Measurements from ENCODE around the gene NXPH2. TPM values are rescaled to one million over a fixed set of nuclear protein-coding genes. Genes with fewer than 3 reads are reported as not detected.

Gene NXPH2
- total and polyA plus RNA-seq, 2 of the 13 experiments (the other 11 are each of a cell fraction or from before 2014, with no cell fraction given), result not detected

- TF ChIP-seq MLXIP (CRISPR knock-in tag; IDR thresholded peaks at IDR 0.05; ENCODE audit: borderline replicate concordance) (no peak), SNAPC5 (CRISPR knock-in tag; IDR thresholded peaks at IDR 0.05; ENCODE audit: borderline replicate concordance) (no peak), FOXK2 (IDR thresholded peaks at IDR 0.05) (no peak), HDAC1 (CRISPR knock-in tag; IDR thresholded peaks at IDR 0.05) (no peak), ZBTB3 (CRISPR knock-in tag; IDR thresholded peaks at IDR 0.05; ENCODE audit: borderline replicate concordance, low read depth) (no peak), EED (CRISPR knock-in tag; IDR thresholded peaks at IDR 0.05) (no peak), ZFP36 (IDR thresholded peaks at IDR 0.05; ENCODE audit: borderline replicate concordance, low read depth, low read length, partially characterized antibody) (no peak), ZNF547 (CRISPR knock-in tag; IDR thresholded peaks at IDR 0.05) (no peak), ZSCAN22 (CRISPR knock-in tag; IDR thresholded peaks at IDR 0.05) (no peak), CREM (IDR thresholded peaks at IDR 0.05) (no peak), CREM (CRISPR knock-in tag; IDR thresholded peaks at IDR 0.05) (no peak), KDM1A (CRISPR knock-in tag; IDR thresholded peaks at IDR 0.05) (no peak), POGZ (CRISPR knock-in tag; IDR thresholded peaks at IDR 0.05) (peak; percentile 52; the same call in 1 of the 2 replicates), FOXA3 (CRISPR knock-in tag; IDR thresholded peaks at IDR 0.05) (peak; percentile 82), RNF219 (CRISPR knock-in tag; IDR thresholded peaks at IDR 0.05) (no peak), TCF7 (IDR thresholded peaks at IDR 0.05; ENCODE audit: low read depth) (no peak), ZZZ3 (CRISPR knock-in tag; IDR thresholded peaks at IDR 0.05; ENCODE audit: borderline replicate concordance) (no peak), ZEB1 (IDR thresholded peaks at IDR 0.05; ENCODE audit: insufficient replicate concordance, low read depth) (no peak), PCBP2 (optimal IDR thresholded peaks at IDR 0.05; ENCODE audit: low read depth, low read length, poor library complexity, severe bottlenecking) (no peak), ZNF800 (CRISPR knock-in tag; IDR thresholded peaks at IDR 0.05) (no peak), FOXJ3 (CRISPR knock-in tag; IDR thresholded peaks at IDR 0.05; ENCODE audit: borderline replicate concordance) (no peak), HDAC6 (IDR thresholded peaks at IDR 0.05; ENCODE audit: low read depth, low read length) (no peak), ZNF350 (CRISPR knock-in tag; IDR thresholded peaks at IDR 0.05; ENCODE audit: borderline replicate concordance, low read depth) (no peak), GZF1 (CRISPR knock-in tag; IDR thresholded peaks at IDR 0.05) (no peak), POLR2AphosphoS5 (IDR thresholded peaks at IDR 0.05; ENCODE audit: low read depth, low read length) (no peak)
These were observed 60.0 kb downstream of the NXPH2 start (continued) for GRCh38 chr2:138720035-138720838.

Measured in HepG2 (cell line).